Esophagus squamous epithelium (tissue), 5 donors: ENCODE measurements around the gene TRAPPC11. TPM values are rescaled to one million over a fixed set of nuclear protein-coding genes. Genes with fewer than 3 reads are reported as not detected.
A peak's percentile ranks its signal among the peaks of the same experiment; 100 is the strongest.

ENCODE experiments used
- DNase-seq: peaks from one replicate; lab custom pipeline; 2025; lab: John Stamatoyannopoulos, UW
- H3K27ac ChIP-seq, 4 donors: fragments of 200-600 bp; sonication (generic); one replicate each; pipeline ENCODE4 v1.5.1; 2016 to 2019; ENCODE audit warnings: mild to moderate bottlenecking in 1 of 4
- H3K27me3 ChIP-seq, 4 donors: fragments of 200-600 bp; sonication (generic); 1 replicate in 3 of 4; 2 replicates in 1 of 4; pipeline versions ENCODE4 v1.5.1 to v1.6.0; 2017 to 2021; ENCODE audit warnings: antibody characterized with exemption in 1 of 4
- H3K36me3 ChIP-seq, 3 donors: fragments of 200-600 bp; sonication (generic); one replicate each; pipeline ENCODE4 v1.5.1; 2016 to 2019
- H3K4me1 ChIP-seq, 3 donors: fragments of 200-600 bp; sonication (generic); one replicate each; pipeline ENCODE4 v1.5.1; 2017 to 2019
- H3K4me3 ChIP-seq, 4 donors: fragments of 200-600 bp; sonication (generic); 1 replicate in 3 of 4; 2 replicates in 1 of 4; pipeline ENCODE4 v1.5.1; 2016 to 2019; ENCODE audit warnings: mild to moderate bottlenecking in 2 of 4, moderate library complexity in 1 of 4
- H3K9me3 ChIP-seq, 3 donors: fragments of 200-600 bp; sonication (generic); one replicate each; pipeline ENCODE4 v1.5.1; 2016 to 2019
- CTCF ChIP-seq, 6 experiments: fragments of 450-650 bp in 4 of 6; fragments of 200-600 bp in 2 of 6; sonication (generic) in 2 of 6; IDR thresholded peaks; one replicate each; pipeline ENCODE4 v1.5.1; 2016 to 2019; ENCODE audit warnings: antibody characterized with exemption in 6 of 6, mild to moderate bottlenecking in 4 of 6, moderate library complexity in 4 of 6
- POLR2A ChIP-seq, 4 donors: fragments of 450-650 bp; IDR thresholded peaks; one replicate each; pipeline ENCODE4 v1.6.1; 2017; ENCODE audit warnings: antibody characterized with exemption in 4 of 4, mild to moderate bottlenecking in 4 of 4, moderate library complexity in 3 of 4
- WGBS, 2 donors: methylation state at CpG; one replicate each; pipeline ENCODE4 v1.1.5; 2018; 5-methylcytosine and 5-hydroxymethylcytosine counted together
- intact Hi-C: fragments of 100-400 bp; cut with DNase I; formaldehyde crosslinking; loops from one replicate; pipeline ENCODE4 v1.15.0; 2022
- total RNA-seq, 4 donors: library from RNA; depleted of rRNA; stranded (reverse); fragments of >200 nt; gene quantifications; one replicate each; pipeline ENCODE4 v1.1.0, GENCODE V29; 2016
- donor health status: DM: yes; HTN: yes; CAD: no.

The TRAPPC11 gene
- 10 to 100 TPM; 24.5 to 36.2 (median 34.6) TPM for total RNA-seq

- H3K9me3 ChIP-seq, result no peaks in the 10 kb centered on the region
- no peaks in the 10 kb centered on the region for H3K27me3 ChIP-seq
- peak within 1 kb of the TSS; percentile 92 to 97 (median 94) for H3K27ac ChIP-seq
- intact Hi-C loops, result loop anchor here (5.0 kb wide), 1 partner anchor 152 kb away; the partner anchor contains the start of gene ING2
- peak; percentile 79 for DNase-seq
- peak in 4 of 6 experiments; percentile 14 to 58 (median 44) for TF ChIP-seq CTCF (IDR thresholded peaks at IDR 0.05)
- TF ChIP-seq POLR2A (IDR thresholded peaks at IDR 0.05), result peak in 3 of 4 donors; percentile 57 to 96 (median 95)
- peaks cover 0 to 25% (median 0%) of the 10 kb centered on the region in 3 donors for H3K36me3 ChIP-seq
- peak within 1 kb of the TSS; percentile 67 to 94 (median 73) for H3K4me3 ChIP-seq
- 0% methylated on average over 7 to 13 of the region's 63 CpGs for WGBS, 2 donors
- H3K4me1 ChIP-seq, result peaks cover 8 to 37% (median 12%) of the 10 kb centered on the region in 3 donors
These were observed at the start of gene TRAPPC11, which contains the start of gene RWDD4 for GRCh38 chr4:183659029-183659871. TSS of gene TRAPPC11 (plus strand) at chr4:183659293. CDS start at chr4:183663868, 4,575 bp downstream. TSS of gene RWDD4 (minus strand) at chr4:183659185. CDS start at chr4:183658952, 233 bp downstream.

- Histone ChIP-seq H3K27ac (no peak overlapping the region), H3K4me3 (no peak overlapping the region), H3K4me1 (peaks cover 0 to 38% (median 15%) of the 10 kb centered on the region in 3 donors), H3K27me3 (peaks cover 0 to 11% (median 0%) of the 10 kb centered on the region in 4 donors), H3K36me3 (no peaks in the 10 kb centered on the region), H3K9me3 (no peaks in the 10 kb centered on the region)
- no peak for TF ChIP-seq POLR2A (IDR thresholded peaks at IDR 0.05)
- no peak for TF ChIP-seq CTCF (IDR thresholded peaks at IDR 0.05)
- intact Hi-C loops, result no loop called here
- no peak for DNase-seq
- 97 to 100% methylated on average over 2 of the region's 2 CpGs for WGBS, 2 donors
These were observed 49.1 kb upstream of the TRAPPC11 start for GRCh38 chr4:183610033-183610432.

- intact Hi-C loops, result no loop called here
- no peak overlapping the region for H3K4me3 ChIP-seq
- 61 to 71% methylated on average over 7 of the region's 7 CpGs for WGBS, 2 donors
- no peaks in the 10 kb centered on the region for H3K9me3 ChIP-seq
- peaks cover 0 to 11% (median 0%) of the 10 kb centered on the region in 4 donors for H3K27me3 ChIP-seq
- no peaks in the 10 kb centered on the region for H3K36me3 ChIP-seq
- no peak overlapping the region for H3K27ac ChIP-seq
- TF ChIP-seq POLR2A (IDR thresholded peaks at IDR 0.05) (no peak), CTCF (IDR thresholded peaks at IDR 0.05) (no peak)
- H3K4me1 ChIP-seq, result peaks cover 0 to 38% (median 15%) of the 10 kb centered on the region in 3 donors
- DNase-seq, result no peak
These were observed 48.5 kb upstream of the TRAPPC11 start for GRCh38 chr4:183610613-183611012.

- H3K9me3 ChIP-seq, result no peaks in the 10 kb centered on the region
- 86 to 87% methylated on average over 13 to 15 of the region's 15 CpGs for WGBS, 2 donors
- peaks cover 0 to 11% (median 0%) of the 10 kb centered on the region in 4 donors for H3K27me3 ChIP-seq
- no peak overlapping the region for H3K4me3 ChIP-seq
- intact Hi-C loops, result no loop called here
- peaks cover 0 to 38% (median 15%) of the 10 kb centered on the region in 3 donors for H3K4me1 ChIP-seq
- H3K36me3 ChIP-seq, result no peaks in the 10 kb centered on the region
- no peak overlapping the region for H3K27ac ChIP-seq
- no peak for TF ChIP-seq CTCF (IDR thresholded peaks at IDR 0.05)
- TF ChIP-seq POLR2A (IDR thresholded peaks at IDR 0.05), result no peak
- no peak for DNase-seq
These were observed 47.8 kb upstream of the TRAPPC11 start for GRCh38 chr4:183611210-183611830.
